Bronchial epithelial cell (primary cell): Measurements from ENCODE around the gene LONRF2. TPM values are rescaled to one million over a fixed set of nuclear protein-coding genes. Genes with fewer than 3 reads are reported as not detected.

Source experiments
- DNase-seq: peaks from one replicate; pipeline ENCODE4 v3.0.0-alpha.2; 2010; ENCODE audit warnings: low read depth
- FAIRE-seq: peaks from 2 replicates; lab custom pipeline; 2011; peaks lifted over from hg19 to GRCh38; lab: Jason Lieb, UNC
- H3K27me3 ChIP-seq: 2 replicates; pipeline ENCODE4 v1.5.1; 2011; ENCODE audit warnings: low read length; ENCODE audit not compliant: control insufficient read depth, insufficient read depth
- H3K36me3 ChIP-seq: 2 replicates; pipeline ENCODE4 v1.5.1; 2011; ENCODE audit warnings: low read length; ENCODE audit not compliant: control insufficient read depth, insufficient read depth
- H3K4me3 ChIP-seq: 2 replicates; pipeline ENCODE4 v1.5.1; 2011; ENCODE audit warnings: mild to moderate bottlenecking, low read depth, low read length, control low read depth
- total RNA-seq: library from RNA; depleted of rRNA; stranded (reverse); fragments of >200 nt; gene quantifications from 2 replicates; pipeline ENCODE4 v1.2.1, GENCODE V29; 2014
- TF ChIP-seq, protein P1 (sequence below): IDR thresholded peaks from 2 replicates; pipeline ENCODE4 v1.5.1; 2011; ENCODE audit warnings: mild to moderate bottlenecking, moderate library complexity, low read length, control low read depth, inconsistent platforms; ENCODE audit not compliant: insufficient read depth, severe bottlenecking

LONRF2 gene
- total RNA-seq, 1 donor from 2014 or later, result not detected

DNA sequence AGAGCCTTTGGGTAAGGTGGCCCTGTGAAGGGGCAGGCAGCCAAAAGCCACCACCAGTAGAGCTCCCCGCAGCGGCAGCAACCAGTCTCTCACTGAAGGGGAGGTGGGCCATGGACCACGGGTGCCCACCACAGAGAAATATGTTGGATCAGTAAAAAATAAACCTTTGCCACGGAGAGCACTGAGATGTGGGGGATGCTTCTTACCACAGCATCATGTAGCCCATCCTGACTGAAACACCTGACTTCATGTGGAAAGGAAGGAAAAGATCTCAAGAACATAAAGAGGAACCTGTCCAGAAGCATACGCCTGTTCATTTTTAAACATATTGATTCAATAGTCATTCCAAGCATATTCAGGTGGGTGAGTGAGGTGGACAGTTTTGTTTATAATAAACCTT, 51.1 kb downstream of the LONRF2 start:
- FAIRE-seq (no peak), DNase-seq (no peak)
- H3K4me3 ChIP-seq, result no peak overlapping the region
- no peaks in the 10 kb centered on the region for H3K36me3 ChIP-seq
- TF ChIP-seq, protein P1, sequence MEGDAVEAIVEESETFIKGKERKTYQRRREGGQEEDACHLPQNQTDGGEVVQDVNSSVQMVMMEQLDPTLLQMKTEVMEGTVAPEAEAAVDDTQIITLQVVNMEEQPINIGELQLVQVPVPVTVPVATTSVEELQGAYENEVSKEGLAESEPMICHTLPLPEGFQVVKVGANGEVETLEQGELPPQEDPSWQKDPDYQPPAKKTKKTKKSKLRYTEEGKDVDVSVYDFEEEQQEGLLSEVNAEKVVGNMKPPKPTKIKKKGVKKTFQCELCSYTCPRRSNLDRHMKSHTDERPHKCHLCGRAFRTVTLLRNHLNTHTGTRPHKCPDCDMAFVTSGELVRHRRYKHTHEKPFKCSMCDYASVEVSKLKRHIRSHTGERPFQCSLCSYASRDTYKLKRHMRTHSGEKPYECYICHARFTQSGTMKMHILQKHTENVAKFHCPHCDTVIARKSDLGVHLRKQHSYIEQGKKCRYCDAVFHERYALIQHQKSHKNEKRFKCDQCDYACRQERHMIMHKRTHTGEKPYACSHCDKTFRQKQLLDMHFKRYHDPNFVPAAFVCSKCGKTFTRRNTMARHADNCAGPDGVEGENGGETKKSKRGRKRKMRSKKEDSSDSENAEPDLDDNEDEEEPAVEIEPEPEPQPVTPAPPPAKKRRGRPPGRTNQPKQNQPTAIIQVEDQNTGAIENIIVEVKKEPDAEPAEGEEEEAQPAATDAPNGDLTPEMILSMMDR, result no peak
- no peaks in the 10 kb centered on the region for H3K27me3 ChIP-seq

DNA sequence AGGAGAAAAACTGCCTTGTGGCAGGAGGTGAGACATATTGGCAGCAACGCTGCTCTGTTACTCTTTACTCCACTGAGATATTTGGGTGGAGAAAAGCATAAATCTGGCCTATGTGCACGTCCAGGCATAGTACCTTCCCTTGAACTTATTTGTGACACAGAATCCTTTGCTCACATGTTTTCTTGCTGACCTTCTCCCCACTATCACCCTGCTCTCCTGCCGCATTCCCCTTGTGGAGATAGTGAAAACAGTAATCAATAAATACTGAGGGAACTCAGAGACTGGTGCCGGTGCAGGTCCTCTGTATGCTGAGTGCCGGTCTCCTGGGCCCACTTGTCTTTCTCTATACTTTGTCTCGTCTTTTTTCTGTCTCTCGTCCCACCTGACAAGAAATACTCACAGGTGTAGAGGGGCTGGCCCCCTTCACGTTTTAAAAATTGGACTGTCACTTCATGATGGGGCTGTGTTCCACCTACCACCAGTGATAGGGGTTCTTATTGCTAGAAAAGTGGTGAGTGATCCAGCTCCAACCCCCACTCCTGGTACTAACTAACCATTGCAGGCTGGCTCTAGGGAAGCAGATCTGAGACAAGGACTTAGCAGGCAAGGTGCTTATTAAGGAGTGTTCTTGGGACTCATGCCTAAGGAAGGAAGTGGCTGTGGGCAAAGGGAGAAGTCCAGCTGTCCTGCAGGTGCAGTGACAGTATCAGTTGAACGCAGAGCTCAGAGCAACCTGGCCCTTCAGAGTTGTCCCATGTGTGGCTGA, 51.7 kb downstream of the LONRF2 start:
- TF ChIP-seq, protein P1, result no peak
- Histone ChIP-seq H3K4me3 (no peak overlapping the region), H3K27me3 (no peaks in the 10 kb centered on the region), H3K36me3 (no peaks in the 10 kb centered on the region)
- no peak for DNase-seq
- FAIRE-seq, result no peak

DNA sequence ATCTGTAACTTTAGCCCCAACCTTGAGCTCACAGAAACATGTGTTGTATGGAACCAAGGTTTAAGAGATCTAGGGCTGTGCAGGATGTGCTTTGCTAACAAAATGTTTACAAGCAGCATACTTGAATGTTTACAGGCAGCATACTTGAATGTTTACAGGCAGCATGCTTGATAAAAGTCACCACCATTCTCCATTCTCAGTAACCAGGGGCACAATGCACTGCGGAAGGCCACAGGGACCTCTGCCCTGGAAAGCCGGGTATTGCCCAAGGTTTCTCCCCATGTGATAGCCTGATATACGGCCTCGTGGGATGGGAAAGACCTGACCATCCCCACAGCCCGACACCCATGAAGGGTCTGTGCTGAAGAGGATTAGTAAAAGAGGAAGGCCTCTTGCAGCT, 52.4 kb downstream of the LONRF2 start:
- DNase-seq (no peak), FAIRE-seq (no peak)
- no peaks in the 10 kb centered on the region for H3K36me3 ChIP-seq
- TF ChIP-seq, protein P1, result no peak
- no peaks in the 10 kb centered on the region for H3K27me3 ChIP-seq
- H3K4me3 ChIP-seq, result no peak overlapping the region

DNA sequence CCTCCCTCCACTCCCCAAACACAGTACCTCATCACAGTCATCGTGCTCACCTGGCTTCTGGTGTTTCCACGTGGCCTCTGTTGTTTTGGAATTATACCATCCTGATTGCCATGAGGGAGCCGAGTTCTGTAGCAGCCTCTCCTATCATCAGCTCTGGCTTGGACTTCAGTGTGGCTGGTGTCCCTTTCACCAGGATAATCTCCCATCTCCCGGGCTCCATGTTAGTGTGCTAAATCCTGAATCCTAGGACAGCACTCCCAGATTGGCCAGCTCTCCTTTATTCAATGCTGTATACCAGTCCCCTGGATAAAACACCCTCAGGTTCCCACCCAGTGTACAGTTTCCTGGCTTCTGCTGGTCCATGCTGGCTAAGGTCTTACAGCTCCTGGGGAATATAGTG, 53.3 kb downstream of the LONRF2 start:
- no peak overlapping the region for H3K4me3 ChIP-seq
- DNase-seq, result no peak
- no peak for FAIRE-seq
- TF ChIP-seq, protein P1, result no peak
- H3K27me3 ChIP-seq, result no peaks in the 10 kb centered on the region
- no peaks in the 10 kb centered on the region for H3K36me3 ChIP-seq

DNA sequence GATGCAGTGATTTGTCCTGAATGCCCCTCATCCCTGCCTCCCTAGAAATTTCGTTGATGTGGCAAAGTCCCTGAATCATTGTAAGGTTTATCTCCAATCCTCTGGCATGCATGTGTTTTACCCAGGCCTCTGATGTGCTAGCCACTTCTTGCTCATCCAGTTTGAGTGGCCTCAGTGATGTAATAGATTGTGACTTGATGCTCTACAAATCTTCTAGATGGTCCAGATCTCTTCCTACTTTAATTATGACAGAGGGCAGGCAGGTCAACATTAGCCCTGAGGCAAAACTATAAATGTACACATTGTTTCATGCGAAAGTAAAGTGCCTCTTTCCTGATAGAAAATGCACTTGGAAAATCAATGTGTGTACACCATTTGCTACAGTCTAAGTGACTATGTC, 54.5 kb downstream of the LONRF2 start:
- Histone ChIP-seq H3K36me3 (no peaks in the 10 kb centered on the region), H3K4me3 (no peak overlapping the region), H3K27me3 (no peaks in the 10 kb centered on the region)
- TF ChIP-seq, protein P1, result no peak
- no peak for DNase-seq
- FAIRE-seq, result no peak

DNA sequence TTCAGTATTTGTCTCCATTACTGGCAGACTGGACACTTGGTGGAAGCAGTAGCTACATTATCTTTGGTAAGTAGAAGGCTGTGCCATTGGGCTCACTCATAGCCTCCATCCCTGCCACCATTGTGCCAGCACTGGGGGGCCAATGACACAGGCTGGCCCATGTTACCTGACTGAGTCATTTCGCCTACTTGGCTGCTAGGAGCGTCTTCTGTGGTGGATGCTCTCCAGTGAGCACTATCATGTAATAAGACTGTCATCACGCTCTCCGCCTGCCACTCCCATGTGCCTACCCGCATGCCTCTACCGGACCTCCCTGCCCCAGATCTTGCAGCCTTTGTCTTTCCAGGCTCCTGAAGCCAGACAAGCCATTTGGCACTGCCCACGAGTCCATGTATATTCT, 56.2 kb downstream of the LONRF2 start:
- no peaks in the 10 kb centered on the region for H3K36me3 ChIP-seq
- no peak for FAIRE-seq
- TF ChIP-seq, protein P1, result no peak
- H3K27me3 ChIP-seq, result no peaks in the 10 kb centered on the region
- DNase-seq, result no peak
- no peak overlapping the region for H3K4me3 ChIP-seq
